Hepatocyte (in vitro differentiated cells): ENCODE measurements around the gene IFI35. TPM values are rescaled to one million over a fixed set of nuclear protein-coding genes. Genes with fewer than 3 reads are reported as not detected.

Source experiments
- DNase-seq: peaks from one replicate; pipeline ENCODE4 v3.0.0-alpha.2; 2016; ENCODE audit warnings: low spot score
- H2AFZ ChIP-seq: fragments of 200-600 bp; sonication (generic); 2 replicates; pipeline ENCODE4 v1.6.0; 2016; ENCODE audit warnings: antibody characterized with exemption, mild to moderate bottlenecking
- H3K27ac ChIP-seq: fragments of 200-600 bp; sonication (generic); 2 replicates; pipeline ENCODE4 v1.5.1; 2016; ENCODE audit warnings: mild to moderate bottlenecking
- H3K27me3 ChIP-seq: fragments of 200-600 bp; sonication (generic); 2 replicates; pipeline ENCODE4 v1.6.1; 2016
- H3K36me3 ChIP-seq: fragments of 200-600 bp; sonication (generic); replicated peaks from 2 replicates; pipeline ENCODE4 v1.5.1; 2016; ENCODE audit warnings: low read depth; ENCODE audit not compliant: insufficient read depth
- H3K4me1 ChIP-seq: fragments of 200-600 bp; sonication (generic); 2 replicates; pipeline ENCODE4 v1.5.1; 2016; ENCODE audit warnings: mild to moderate bottlenecking, moderate library complexity; ENCODE audit not compliant: insufficient read depth
- H3K4me2 ChIP-seq: fragments of 200-600 bp; sonication (generic); 2 replicates; pipeline ENCODE4 v1.6.0; 2016
- H3K4me3 ChIP-seq: fragments of 200-600 bp; sonication (generic); 2 replicates; pipeline ENCODE4 v1.5.1; 2016; ENCODE audit warnings: mild to moderate bottlenecking
- H3K79me2 ChIP-seq: fragments of 200-600 bp; sonication (generic); 2 replicates; pipeline ENCODE4 v1.6.0; 2017; ENCODE audit warnings: mild to moderate bottlenecking
- H3K9me2 ChIP-seq: fragments of 200-600 bp; sonication (generic); replicated peaks from 2 replicates; pipeline ENCODE4 v1.6.0; 2017; ENCODE audit warnings: mild to moderate bottlenecking; ENCODE audit not compliant: insufficient read depth
- H3K9me3 ChIP-seq: fragments of 200-600 bp; sonication (generic); 2 replicates; pipeline ENCODE4 v1.5.1; 2016; ENCODE audit warnings: low read depth, mild to moderate bottlenecking
- H4K20me1 ChIP-seq: fragments of 200-600 bp; sonication (generic); 2 replicates; pipeline ENCODE4 v1.6.0; 2016; ENCODE audit warnings: mild to moderate bottlenecking; ENCODE audit not compliant: insufficient read depth, poor library complexity, severe bottlenecking
- EZH2 ChIP-seq: fragments of 200-600 bp; sonication (generic); IDR thresholded peaks from 2 replicates; pipeline ENCODE4 v1.6.1; 2016; ENCODE audit warnings: antibody characterized with exemption, mild to moderate bottlenecking, borderline replicate concordance
- EZH2phosphoT487 ChIP-seq: fragments of 200-600 bp; sonication (generic); IDR thresholded peaks from one replicate; pipeline ENCODE4 v1.6.1; 2018; ENCODE audit warnings: antibody characterized with exemption, mild to moderate bottlenecking, low read depth, moderate library complexity; ENCODE audit not compliant: unreplicated experiment, severe bottlenecking
- WGBS: methylation state at CpG from one replicate; pipeline ENCODE4 v1.1.6; 2016; ENCODE audit warnings: low lambda C conversion rate; ENCODE audit errors: missing lambda C conversion rate; 5-methylcytosine and 5-hydroxymethylcytosine counted together
- polyA plus RNA-seq: library from polyadenylated mRNA; unstranded; fragments of >200 nt; fragmentation: Nextera tagmentation; extraction: Ambion mirVana; gene quantifications from 2 replicates; pipeline ENCODE4 v1.2.1, GENCODE V29; 2016
- total RNA-seq: library from RNA; depleted of rRNA; stranded (reverse); fragments of >200 nt; gene quantifications from 2 replicates; pipeline ENCODE4 v1.2.3, GENCODE V29; 2014
- TF ChIP-seq, protein P1 (sequence below): fragments of 200-600 bp; sonication (generic); IDR thresholded peaks from 2 replicates; pipeline ENCODE4 v1.5.1; 2016; ENCODE audit warnings: antibody characterized with exemption, mild to moderate bottlenecking; ENCODE audit not compliant: poor library complexity

Gene IFI35
- total RNA-seq = 14.4 and 18.4 TPM in 2 replicates
- polyA plus RNA-seq = 27.5 and 37.8 TPM in 2 replicates

- no peaks in the 10 kb centered on the region for H3K9me3 ChIP-seq
- H3K4me1 ChIP-seq = peaks cover 21% of the 10 kb centered on the region
- H3K4me3 ChIP-seq = peak within 1 kb of the TSS; percentile 41
- no peaks in the 10 kb centered on the region for H4K20me1 ChIP-seq
- peak within 1 kb of the TSS; percentile 95 for H3K27ac ChIP-seq
- TF ChIP-seq EZH2phosphoT487 (no peak), EZH2 (no peak)
- TF ChIP-seq, protein P1, sequence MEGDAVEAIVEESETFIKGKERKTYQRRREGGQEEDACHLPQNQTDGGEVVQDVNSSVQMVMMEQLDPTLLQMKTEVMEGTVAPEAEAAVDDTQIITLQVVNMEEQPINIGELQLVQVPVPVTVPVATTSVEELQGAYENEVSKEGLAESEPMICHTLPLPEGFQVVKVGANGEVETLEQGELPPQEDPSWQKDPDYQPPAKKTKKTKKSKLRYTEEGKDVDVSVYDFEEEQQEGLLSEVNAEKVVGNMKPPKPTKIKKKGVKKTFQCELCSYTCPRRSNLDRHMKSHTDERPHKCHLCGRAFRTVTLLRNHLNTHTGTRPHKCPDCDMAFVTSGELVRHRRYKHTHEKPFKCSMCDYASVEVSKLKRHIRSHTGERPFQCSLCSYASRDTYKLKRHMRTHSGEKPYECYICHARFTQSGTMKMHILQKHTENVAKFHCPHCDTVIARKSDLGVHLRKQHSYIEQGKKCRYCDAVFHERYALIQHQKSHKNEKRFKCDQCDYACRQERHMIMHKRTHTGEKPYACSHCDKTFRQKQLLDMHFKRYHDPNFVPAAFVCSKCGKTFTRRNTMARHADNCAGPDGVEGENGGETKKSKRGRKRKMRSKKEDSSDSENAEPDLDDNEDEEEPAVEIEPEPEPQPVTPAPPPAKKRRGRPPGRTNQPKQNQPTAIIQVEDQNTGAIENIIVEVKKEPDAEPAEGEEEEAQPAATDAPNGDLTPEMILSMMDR = peak; percentile 44
- no peaks in the 10 kb centered on the region for H3K9me2 ChIP-seq
- H3K36me3 ChIP-seq = no peaks in the 10 kb centered on the region
- H3K27me3 ChIP-seq = no peaks in the 10 kb centered on the region
- 53% methylated on average over 18 of the region's 18 CpGs for WGBS
- H3K79me2 ChIP-seq = peaks cover 21% of the 10 kb centered on the region
- peak within 1 kb of the TSS; percentile 80 for H3K4me2 ChIP-seq
- peak; percentile 87 for DNase-seq
- H2AFZ ChIP-seq = peak within 1 kb of the TSS; percentile 37
Measured at GRCh38 chr17:43006639-43007551, at the start of gene IFI35. Gene IFI35, plus strand, starts transcription at chr17:43006784. Its CDS starts 164 bp downstream, at chr17:43006948.

GRCh38 chr17:42964161-42964932 is 42.2 kb upstream of the IFI35 start, which contains the start of gene AARSD1:
Gene AARSD1, minus strand, starts transcription at chr17:42964454. Its CDS starts 14 bp downstream, at chr17:42964440.
- 5% methylated on average over 43 of the region's 43 CpGs for WGBS
- Histone ChIP-seq H3K9me3 (no peaks in the 10 kb centered on the region), H3K36me3 (no peaks in the 10 kb centered on the region), H3K4me2 (peak within 1 kb of the TSS; percentile 74), H3K4me3 (peak within 1 kb of the TSS; percentile 46), H3K79me2 (peaks cover 10% of the 10 kb centered on the region), H2AFZ (peak within 1 kb of the TSS; percentile 72), H3K27ac (peak within 1 kb of the TSS; percentile 86), H3K9me2 (no peaks in the 10 kb centered on the region), H4K20me1 (no peaks in the 10 kb centered on the region), H3K4me1 (no peaks in the 10 kb centered on the region), H3K27me3 (no peaks in the 10 kb centered on the region)
- no peak for TF ChIP-seq EZH2phosphoT487
- TF ChIP-seq, protein P1 = no peak
- no peak for TF ChIP-seq EZH2
- DNase-seq = peak; percentile 95

GRCh38 chr17:42967925-42968324 is 38.7 kb upstream of the IFI35 start:
- TF ChIP-seq EZH2 (no peak), EZH2phosphoT487 (no peak)
- TF ChIP-seq, protein P1 = no peak
- DNase-seq = no peak
- Histone ChIP-seq H3K9me2 (no peaks in the 10 kb centered on the region), H3K36me3 (no peaks in the 10 kb centered on the region), H3K4me3 (no peak overlapping the region), H3K27ac (no peak overlapping the region), H4K20me1 (no peaks in the 10 kb centered on the region), H3K4me1 (no peaks in the 10 kb centered on the region), H2AFZ (no peak overlapping the region), H3K9me3 (no peaks in the 10 kb centered on the region), H3K4me2 (no peak overlapping the region), H3K27me3 (no peaks in the 10 kb centered on the region), H3K79me2 (peaks cover 10% of the 10 kb centered on the region)
- WGBS = 83% methylated on average over 1 of the region's 1 CpG
